Osteoblast (primary cell): ENCODE results near the gene AGBL1. TPM values are rescaled to one million over a fixed set of nuclear protein-coding genes. Genes with fewer than 3 reads are reported as not detected.

Experiments used
- DNase-seq: peaks from one replicate; pipeline ENCODE4 v3.0.0; 2011; ENCODE audit warnings: low spot score, mixed read lengths; ENCODE audit not compliant: insufficient read length; ENCODE audit errors: missing footprints
- H2AFZ ChIP-seq: 2 replicates; pipeline ENCODE4 v1.6.0; 2011; ENCODE audit warnings: mild to moderate bottlenecking, low read length
- H3K27ac ChIP-seq: 2 replicates; pipeline ENCODE4 v1.5.1; 2011; ENCODE audit warnings: mild to moderate bottlenecking, low read depth, low read length, moderate library complexity
- H3K27me3 ChIP-seq: 2 replicates; pipeline ENCODE4 v1.6.0; 2012; ENCODE audit warnings: mild to moderate bottlenecking, control low read depth, inconsistent platforms, low read length, moderate library complexity; ENCODE audit not compliant: insufficient read depth
- H3K36me3 ChIP-seq: 2 replicates; pipeline ENCODE4 v1.5.1; 2011; ENCODE audit warnings: mild to moderate bottlenecking, low read length, control low read depth, moderate library complexity; ENCODE audit not compliant: insufficient read depth
- H3K4me1 ChIP-seq: 2 replicates; pipeline ENCODE4 v1.5.1; 2011; ENCODE audit warnings: mild to moderate bottlenecking, low read length, control low read depth, moderate library complexity; ENCODE audit not compliant: insufficient read depth
- H3K4me2 ChIP-seq: 2 replicates; pipeline ENCODE4 v1.6.0; 2011; ENCODE audit warnings: mild to moderate bottlenecking, low read length; ENCODE audit not compliant: insufficient read depth
- H3K4me3 ChIP-seq: fragments of 200-600 bp; sonication (generic); 3 replicates; pipeline ENCODE4 v1.5.1; 2012; ENCODE audit warnings: mild to moderate bottlenecking, low read length, inconsistent platforms; ENCODE audit not compliant: insufficient read depth
- H3K79me2 ChIP-seq: 2 replicates; pipeline ENCODE4 v1.6.0; 2012; ENCODE audit warnings: mild to moderate bottlenecking, low read length, control low read depth, inconsistent platforms; ENCODE audit not compliant: insufficient read depth
- H3K9me3 ChIP-seq: 2 replicates; pipeline ENCODE4 v1.5.1; 2011; ENCODE audit warnings: low read depth, low read length, control low read depth
- H4K20me1 ChIP-seq: 2 replicates; pipeline ENCODE4 v1.6.0; 2012; ENCODE audit warnings: mild to moderate bottlenecking, low read length, control low read depth; ENCODE audit not compliant: insufficient read depth
- total RNA-seq: library from RNA; depleted of rRNA; stranded (reverse); fragments of >200 nt; gene quantifications from 2 replicates; pipeline ENCODE4 v1.2.3, GENCODE V29; 2012
- TF ChIP-seq, protein P1 (sequence below): IDR thresholded peaks from 2 replicates; pipeline ENCODE4 v1.5.1; 2011; ENCODE audit warnings: mild to moderate bottlenecking, low read depth, low read length, moderate library complexity; ENCODE audit errors: extremely low read depth

Gene AGBL1
- total RNA-seq, 1 donor, result not detected

DNA sequence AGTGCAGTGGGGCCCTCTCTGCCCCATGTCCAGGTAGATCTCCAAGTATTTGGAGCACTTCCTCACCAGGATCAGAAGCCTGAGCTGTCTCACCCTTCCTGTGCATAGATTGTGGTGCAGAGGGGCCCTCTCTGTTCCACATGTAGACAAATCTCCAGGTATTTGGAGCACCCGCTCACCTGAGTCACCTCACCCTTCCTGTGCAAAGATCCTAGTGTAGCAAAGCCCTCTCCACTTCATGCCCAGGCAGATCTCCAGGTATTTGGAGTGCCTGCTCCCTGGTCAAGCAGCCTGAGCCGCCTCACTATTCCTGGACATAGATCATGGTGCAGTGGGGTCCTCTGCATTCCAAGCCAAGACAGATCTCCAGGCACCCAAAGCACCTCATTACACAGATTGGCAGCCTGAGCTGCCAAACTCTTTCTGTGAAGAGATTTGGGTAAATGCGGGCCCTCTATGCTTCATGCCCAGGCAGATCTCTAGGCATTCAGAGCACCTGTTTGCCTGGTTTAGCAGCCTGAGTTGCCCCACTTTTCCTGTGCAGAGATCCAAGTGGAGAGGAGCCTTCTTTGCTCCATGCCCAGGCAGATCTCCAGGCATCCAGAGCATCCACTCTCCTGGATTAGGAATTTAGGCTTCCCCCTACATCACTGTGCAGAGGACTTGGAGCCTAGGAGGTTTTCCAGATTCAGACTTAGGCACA is 249.8 kb downstream of the AGBL1 start:
- H3K4me1 ChIP-seq, result no peaks in the 10 kb centered on the region
- no peaks in the 10 kb centered on the region for H4K20me1 ChIP-seq
- H3K36me3 ChIP-seq, result no peaks in the 10 kb centered on the region
- no peaks in the 10 kb centered on the region for H3K27me3 ChIP-seq
- TF ChIP-seq, protein P1, sequence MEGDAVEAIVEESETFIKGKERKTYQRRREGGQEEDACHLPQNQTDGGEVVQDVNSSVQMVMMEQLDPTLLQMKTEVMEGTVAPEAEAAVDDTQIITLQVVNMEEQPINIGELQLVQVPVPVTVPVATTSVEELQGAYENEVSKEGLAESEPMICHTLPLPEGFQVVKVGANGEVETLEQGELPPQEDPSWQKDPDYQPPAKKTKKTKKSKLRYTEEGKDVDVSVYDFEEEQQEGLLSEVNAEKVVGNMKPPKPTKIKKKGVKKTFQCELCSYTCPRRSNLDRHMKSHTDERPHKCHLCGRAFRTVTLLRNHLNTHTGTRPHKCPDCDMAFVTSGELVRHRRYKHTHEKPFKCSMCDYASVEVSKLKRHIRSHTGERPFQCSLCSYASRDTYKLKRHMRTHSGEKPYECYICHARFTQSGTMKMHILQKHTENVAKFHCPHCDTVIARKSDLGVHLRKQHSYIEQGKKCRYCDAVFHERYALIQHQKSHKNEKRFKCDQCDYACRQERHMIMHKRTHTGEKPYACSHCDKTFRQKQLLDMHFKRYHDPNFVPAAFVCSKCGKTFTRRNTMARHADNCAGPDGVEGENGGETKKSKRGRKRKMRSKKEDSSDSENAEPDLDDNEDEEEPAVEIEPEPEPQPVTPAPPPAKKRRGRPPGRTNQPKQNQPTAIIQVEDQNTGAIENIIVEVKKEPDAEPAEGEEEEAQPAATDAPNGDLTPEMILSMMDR, result no peak
- no peaks in the 10 kb centered on the region for H3K79me2 ChIP-seq
- no peak for DNase-seq
- no peak overlapping the region for H2AFZ ChIP-seq
- no peak overlapping the region for H3K27ac ChIP-seq
- no peak overlapping the region for H3K4me2 ChIP-seq
- H3K4me3 ChIP-seq, result no peak overlapping the region
- H3K9me3 ChIP-seq, result peaks cover 8% of the 10 kb centered on the region

DNA sequence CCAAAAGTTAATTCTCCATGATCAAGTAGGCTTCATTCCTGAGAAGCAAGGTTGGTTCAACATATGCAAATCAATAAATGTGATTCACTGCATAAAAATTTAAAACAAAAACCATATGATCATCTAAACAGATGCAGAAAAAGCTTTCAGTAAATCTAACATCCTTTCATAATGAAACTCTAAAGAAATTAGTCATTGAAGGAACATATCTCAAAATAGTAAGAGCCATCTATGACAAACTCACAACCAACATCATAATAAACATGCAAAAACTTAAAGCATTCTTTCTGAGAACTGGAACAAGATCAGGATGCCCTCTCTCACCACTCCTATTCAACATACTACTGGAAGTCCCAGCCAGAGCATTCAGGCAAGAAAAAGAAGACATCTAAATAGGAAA is 254.1 kb downstream of the AGBL1 start:
- no peaks in the 10 kb centered on the region for H3K79me2 ChIP-seq

DNA sequence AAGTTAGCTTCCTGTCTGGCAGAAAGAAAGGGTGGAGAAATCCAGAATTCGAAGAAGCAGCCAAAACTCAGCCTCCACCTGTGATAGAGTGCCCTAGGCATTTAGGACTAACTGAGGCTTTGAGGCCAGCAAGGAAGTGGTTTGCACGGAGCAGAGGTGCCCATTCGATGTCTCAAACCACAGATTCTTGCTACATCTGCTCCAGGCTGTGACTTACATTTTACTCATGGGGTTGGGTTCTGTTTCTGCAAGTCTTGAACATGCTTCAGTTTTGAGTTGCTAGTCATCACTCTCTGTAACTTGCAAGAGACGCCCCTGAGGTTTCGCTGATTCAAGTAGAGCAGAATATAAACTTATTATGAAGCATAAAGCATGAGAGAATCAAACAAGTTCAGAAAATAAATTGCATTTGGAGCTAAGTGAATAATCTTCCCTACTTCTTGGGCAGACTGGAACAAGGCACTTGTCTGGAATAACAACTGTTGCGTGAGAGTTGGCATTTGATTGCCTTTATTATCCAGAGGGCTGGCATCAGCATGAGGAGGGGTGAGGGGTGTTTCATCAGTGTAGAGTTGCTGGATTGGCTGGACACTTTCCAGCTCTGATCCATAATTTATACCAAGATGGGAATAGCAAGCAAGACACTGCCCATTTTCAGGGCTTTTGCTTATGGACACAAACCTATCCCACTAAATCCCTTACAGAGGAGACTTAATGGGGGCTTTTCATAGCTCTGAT is 256.5 kb downstream of the AGBL1 start:
- H3K27me3 ChIP-seq, result no peaks in the 10 kb centered on the region
- H3K4me1 ChIP-seq, result no peaks in the 10 kb centered on the region
- H3K4me3 ChIP-seq, result no peak overlapping the region
- TF ChIP-seq, protein P1, result no peak
- no peaks in the 10 kb centered on the region for H3K79me2 ChIP-seq
- H4K20me1 ChIP-seq, result no peaks in the 10 kb centered on the region
- no peak for DNase-seq
- no peak overlapping the region for H2AFZ ChIP-seq
- H3K9me3 ChIP-seq, result no peaks in the 10 kb centered on the region
- H3K27ac ChIP-seq, result no peak overlapping the region
- H3K4me2 ChIP-seq, result no peak overlapping the region
- H3K36me3 ChIP-seq, result no peaks in the 10 kb centered on the region

More for the DNA sequence above, 254.1 kb downstream of the AGBL1 start:
- H3K27me3 ChIP-seq, result no peaks in the 10 kb centered on the region
- TF ChIP-seq, protein P1, result no peak
- no peak overlapping the region for H3K27ac ChIP-seq
- no peak overlapping the region for H3K4me2 ChIP-seq
- no peak overlapping the region for H2AFZ ChIP-seq
- no peak overlapping the region for H3K4me3 ChIP-seq
- peaks cover 8% of the 10 kb centered on the region for H3K9me3 ChIP-seq
- no peaks in the 10 kb centered on the region for H4K20me1 ChIP-seq
- H3K4me1 ChIP-seq, result no peaks in the 10 kb centered on the region
- DNase-seq, result no peak
- no peaks in the 10 kb centered on the region for H3K36me3 ChIP-seq

DNA sequence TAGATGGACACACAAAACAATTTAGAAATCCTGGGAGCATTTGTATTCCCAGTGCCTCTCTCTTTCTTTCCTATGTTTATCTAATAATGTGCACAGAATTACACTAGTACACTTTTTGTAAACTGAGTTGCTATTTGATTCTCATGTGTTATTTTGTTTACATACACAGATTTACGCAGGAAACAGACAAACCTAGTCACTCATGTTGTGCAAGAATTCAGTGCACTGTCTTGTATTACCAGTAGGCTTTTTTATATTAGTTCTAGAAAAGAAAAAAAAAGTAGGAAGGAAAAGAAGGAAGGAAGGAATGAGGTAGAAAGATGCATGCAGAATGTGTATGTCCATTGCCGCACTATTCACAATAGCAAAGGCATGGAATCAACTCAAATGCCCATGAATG is 257.4 kb downstream of the AGBL1 start:
- TF ChIP-seq, protein P1, result no peak
- Histone ChIP-seq H3K4me2 (no peak overlapping the region), H3K9me3 (no peaks in the 10 kb centered on the region), H2AFZ (no peak overlapping the region), H4K20me1 (no peaks in the 10 kb centered on the region), H3K36me3 (no peaks in the 10 kb centered on the region), H3K79me2 (no peaks in the 10 kb centered on the region), H3K4me1 (no peaks in the 10 kb centered on the region), H3K27me3 (no peaks in the 10 kb centered on the region), H3K27ac (no peak overlapping the region), H3K4me3 (no peak overlapping the region)
- DNase-seq, result no peak
